ENCODE results near the gene SPRED3. TPM values are rescaled to one million over a fixed set of nuclear protein-coding genes. Genes with fewer than 3 reads are reported as not detected.

The SPRED3 gene
- total and polyA plus RNA-seq, 4 donors, result under 0.01 to 0.09 TPM; not detected in 2

DNA sequence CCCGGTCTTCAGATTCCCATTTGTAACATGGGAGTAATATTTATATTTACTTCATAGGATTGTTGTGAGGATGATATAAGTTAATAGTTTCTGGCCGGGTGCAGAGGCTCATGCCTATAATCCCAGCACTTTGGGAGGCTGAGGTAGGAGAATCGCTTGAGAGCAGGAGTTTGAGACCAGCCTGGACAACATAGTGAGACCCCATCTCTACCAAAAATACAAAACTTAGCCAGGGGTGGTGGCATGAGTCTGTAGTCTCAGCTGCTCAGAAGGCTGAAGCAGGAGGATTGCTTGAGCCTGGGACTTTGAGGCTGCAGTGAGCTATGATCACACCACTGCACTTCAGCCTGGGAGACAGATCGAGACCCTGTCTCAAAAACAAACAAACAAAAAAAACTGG is 41.7 kb upstream of the SPRED3 start:
- Histone ChIP-seq H3K4me1 (ENCODE audit: control insufficient read depth in 4 of 4, insufficient read depth in 4 of 4, low read length in 3 of 4) (no peaks in the 10 kb centered on the region), H3K4me3 (ENCODE audit: low read depth in 1 of 3, low read length in 3 of 3) (no peak overlapping the region), H3K9me3 (ENCODE audit: control insufficient read depth in 4 of 4, low read length in 3 of 4) (no peaks in the 10 kb centered on the region), H3K27me3 (ENCODE audit: control insufficient read depth in 4 of 4, insufficient read depth in 4 of 4, low read length in 3 of 4) (peaks cover 0 to under 1% (median 0%) of the 10 kb centered on the region in 4 donors), H3K36me3 (ENCODE audit: control insufficient read depth in 4 of 4, insufficient read depth in 3 of 4, low read depth in 1 of 4, low read length in 3 of 4) (no peaks in the 10 kb centered on the region), H3K9ac (ENCODE audit: low read depth in 1 of 2, low read length in 2 of 2) (no peak overlapping the region), H3K27ac (ENCODE audit: low read depth in 1 of 2, low read length in 2 of 2) (no peak overlapping the region)
- TF ChIP-seq TAF1 (conservative IDR thresholded peaks at IDR 0.05), result no peak
- TF ChIP-seq EGR1 (IDR thresholded peaks at IDR 0.05; ENCODE audit: low read depth in 2 of 2), result no peak
- TF ChIP-seq, protein P1, sequence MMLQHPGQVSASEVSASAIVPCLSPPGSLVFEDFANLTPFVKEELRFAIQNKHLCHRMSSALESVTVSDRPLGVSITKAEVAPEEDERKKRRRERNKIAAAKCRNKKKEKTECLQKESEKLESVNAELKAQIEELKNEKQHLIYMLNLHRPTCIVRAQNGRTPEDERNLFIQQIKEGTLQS (IDR thresholded peaks at IDR 0.05), result no peak
- no peak for TF ChIP-seq HNF4A (conservative IDR thresholded peaks at IDR 0.05)
- TF ChIP-seq RAD21 (IDR thresholded peaks at IDR 0.05), result no peak
- no peak for TF ChIP-seq JUND (IDR thresholded peaks at IDR 0.05)
- no peak for TF ChIP-seq RXRA (IDR thresholded peaks at IDR 0.05)
- TF ChIP-seq, protein P2, sequence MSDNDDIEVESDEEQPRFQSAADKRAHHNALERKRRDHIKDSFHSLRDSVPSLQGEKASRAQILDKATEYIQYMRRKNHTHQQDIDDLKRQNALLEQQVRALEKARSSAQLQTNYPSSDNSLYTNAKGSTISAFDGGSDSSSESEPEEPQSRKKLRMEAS (IDR thresholded peaks at IDR 0.05), result no peak
- TF ChIP-seq FOXA2 (IDR thresholded peaks at IDR 0.05), result no peak
- TF ChIP-seq, protein P3, sequence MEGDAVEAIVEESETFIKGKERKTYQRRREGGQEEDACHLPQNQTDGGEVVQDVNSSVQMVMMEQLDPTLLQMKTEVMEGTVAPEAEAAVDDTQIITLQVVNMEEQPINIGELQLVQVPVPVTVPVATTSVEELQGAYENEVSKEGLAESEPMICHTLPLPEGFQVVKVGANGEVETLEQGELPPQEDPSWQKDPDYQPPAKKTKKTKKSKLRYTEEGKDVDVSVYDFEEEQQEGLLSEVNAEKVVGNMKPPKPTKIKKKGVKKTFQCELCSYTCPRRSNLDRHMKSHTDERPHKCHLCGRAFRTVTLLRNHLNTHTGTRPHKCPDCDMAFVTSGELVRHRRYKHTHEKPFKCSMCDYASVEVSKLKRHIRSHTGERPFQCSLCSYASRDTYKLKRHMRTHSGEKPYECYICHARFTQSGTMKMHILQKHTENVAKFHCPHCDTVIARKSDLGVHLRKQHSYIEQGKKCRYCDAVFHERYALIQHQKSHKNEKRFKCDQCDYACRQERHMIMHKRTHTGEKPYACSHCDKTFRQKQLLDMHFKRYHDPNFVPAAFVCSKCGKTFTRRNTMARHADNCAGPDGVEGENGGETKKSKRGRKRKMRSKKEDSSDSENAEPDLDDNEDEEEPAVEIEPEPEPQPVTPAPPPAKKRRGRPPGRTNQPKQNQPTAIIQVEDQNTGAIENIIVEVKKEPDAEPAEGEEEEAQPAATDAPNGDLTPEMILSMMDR (IDR thresholded peaks at IDR 0.05; ENCODE audit: low read depth, low read length, missing input control), result no peak
- TF ChIP-seq FOXA1 (IDR thresholded peaks at IDR 0.05), result no peak
- TF ChIP-seq YY1 (IDR thresholded peaks at IDR 0.05), result no peak
- no peak for TF ChIP-seq SP1 (IDR thresholded peaks at IDR 0.05)
- no peak for TF ChIP-seq NR2F2 (IDR thresholded peaks at IDR 0.05)
- no peak for DNase-seq (ENCODE audit: low spot score)
- WGBS, result 79% methylated on average over 4 of the region's 4 CpGs

DNA sequence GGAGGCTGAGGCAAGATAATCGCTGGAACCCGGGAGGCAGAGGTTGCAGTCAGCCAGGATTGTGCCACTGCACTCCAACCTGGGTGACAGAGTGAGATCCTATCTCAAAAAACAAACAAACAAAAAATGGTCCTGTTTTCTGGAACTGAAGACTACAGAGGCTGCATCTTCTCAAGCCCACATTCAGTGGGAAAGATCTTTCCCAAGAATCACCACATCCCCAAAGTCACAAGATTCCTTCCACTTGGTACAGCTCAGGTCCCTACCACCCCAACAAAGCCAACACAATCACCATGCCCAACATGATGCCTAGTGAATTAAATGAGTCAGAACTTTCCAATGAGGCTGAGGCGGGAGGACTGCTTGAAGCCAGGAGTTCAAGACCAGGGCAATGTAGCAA is 37.6 kb upstream of the SPRED3 start:
- TF ChIP-seq YY1 (IDR thresholded peaks at IDR 0.05) (no peak), RAD21 (IDR thresholded peaks at IDR 0.05) (no peak)
- WGBS, result 73% methylated on average over 3 of the region's 3 CpGs
- peaks cover 0 to 8% (median 0%) of the 10 kb centered on the region in 4 donors for H3K27me3 ChIP-seq (ENCODE audit: control insufficient read depth in 4 of 4, insufficient read depth in 4 of 4, low read length in 3 of 4)
- no peak overlapping the region for H3K4me3 ChIP-seq (ENCODE audit: low read depth in 1 of 3, low read length in 3 of 3)
- no peak overlapping the region for H3K9ac ChIP-seq (ENCODE audit: low read depth in 1 of 2, low read length in 2 of 2)
- DNase-seq (ENCODE audit: low spot score), result no peak
- no peaks in the 10 kb centered on the region for H3K9me3 ChIP-seq (ENCODE audit: control insufficient read depth in 4 of 4, low read length in 3 of 4)
- H3K36me3 ChIP-seq (ENCODE audit: control insufficient read depth in 4 of 4, insufficient read depth in 3 of 4, low read depth in 1 of 4, low read length in 3 of 4), result no peaks in the 10 kb centered on the region
- H3K4me1 ChIP-seq (ENCODE audit: control insufficient read depth in 4 of 4, insufficient read depth in 4 of 4, low read length in 3 of 4), result no peaks in the 10 kb centered on the region
- H3K27ac ChIP-seq (ENCODE audit: low read depth in 1 of 2, low read length in 2 of 2), result no peak overlapping the region

DNA sequence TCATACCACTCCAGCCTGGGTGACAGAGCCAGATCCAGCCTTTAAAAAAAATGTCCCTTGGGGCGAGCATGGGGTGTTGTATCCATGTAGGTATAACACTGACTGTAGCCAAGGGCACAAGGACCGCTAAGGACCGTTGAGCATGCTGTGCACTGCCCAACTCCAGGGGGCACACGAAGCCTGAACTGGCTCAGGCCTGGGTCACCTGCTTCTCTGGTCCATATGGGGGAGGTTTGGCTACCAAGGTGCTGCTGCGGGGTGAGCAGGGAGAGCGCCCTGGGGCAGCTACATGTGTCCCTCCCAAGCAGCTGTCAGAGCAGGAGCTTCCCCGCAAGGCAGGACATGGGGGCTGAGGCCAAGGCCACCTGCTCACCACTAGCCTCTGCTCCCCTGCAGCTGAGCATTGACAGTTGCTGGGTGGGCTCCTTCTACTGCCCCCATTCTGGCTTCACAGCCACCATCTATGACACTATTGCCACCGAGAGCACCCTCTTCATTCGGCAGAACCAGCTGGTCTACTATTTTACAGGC is 36.6 kb upstream of the SPRED3 start:
- Histone ChIP-seq H3K9me3 (ENCODE audit: control insufficient read depth in 4 of 4, low read length in 3 of 4) (no peaks in the 10 kb centered on the region), H3K4me1 (ENCODE audit: control insufficient read depth in 4 of 4, insufficient read depth in 4 of 4, low read length in 3 of 4) (no peaks in the 10 kb centered on the region), H3K27ac (ENCODE audit: low read depth in 1 of 2, low read length in 2 of 2) (no peak overlapping the region), H3K4me3 (ENCODE audit: low read depth in 1 of 3, low read length in 3 of 3) (no peak overlapping the region), H3K27me3 (ENCODE audit: control insufficient read depth in 4 of 4, insufficient read depth in 4 of 4, low read length in 3 of 4) (peaks cover 0 to 8% (median 0%) of the 10 kb centered on the region in 4 donors), H3K36me3 (ENCODE audit: control insufficient read depth in 4 of 4, insufficient read depth in 3 of 4, low read depth in 1 of 4, low read length in 3 of 4) (no peaks in the 10 kb centered on the region), H3K9ac (ENCODE audit: low read depth in 1 of 2, low read length in 2 of 2) (no peak overlapping the region)
- 74% methylated on average over 9 of the region's 9 CpGs for WGBS
- DNase-seq (ENCODE audit: low spot score), result no peak
- TF ChIP-seq JUND (IDR thresholded peaks at IDR 0.05), result no peak
- no peak for TF ChIP-seq SP1 (IDR thresholded peaks at IDR 0.05)
- TF ChIP-seq HNF4G (IDR thresholded peaks at IDR 0.05), result no peak
- no peak for TF ChIP-seq HNF4A (conservative IDR thresholded peaks at IDR 0.05)
- no peak for TF ChIP-seq GABPA (IDR thresholded peaks at IDR 0.05 in 1 of 2, conservative IDR thresholded peaks at IDR 0.05 in 1 of 2)
- TF ChIP-seq, protein P3 (IDR thresholded peaks at IDR 0.05; ENCODE audit: low read depth, low read length, missing input control), result no peak
- no peak for TF ChIP-seq TAF1 (conservative IDR thresholded peaks at IDR 0.05)
- TF ChIP-seq YY1 (IDR thresholded peaks at IDR 0.05), result no peak
- no peak for TF ChIP-seq NR2F2 (IDR thresholded peaks at IDR 0.05)
- no peak for TF ChIP-seq EGR1 (IDR thresholded peaks at IDR 0.05; ENCODE audit: low read depth in 2 of 2)
- TF ChIP-seq, protein P2 (IDR thresholded peaks at IDR 0.05), result no peak
- TF ChIP-seq, protein P4, sequence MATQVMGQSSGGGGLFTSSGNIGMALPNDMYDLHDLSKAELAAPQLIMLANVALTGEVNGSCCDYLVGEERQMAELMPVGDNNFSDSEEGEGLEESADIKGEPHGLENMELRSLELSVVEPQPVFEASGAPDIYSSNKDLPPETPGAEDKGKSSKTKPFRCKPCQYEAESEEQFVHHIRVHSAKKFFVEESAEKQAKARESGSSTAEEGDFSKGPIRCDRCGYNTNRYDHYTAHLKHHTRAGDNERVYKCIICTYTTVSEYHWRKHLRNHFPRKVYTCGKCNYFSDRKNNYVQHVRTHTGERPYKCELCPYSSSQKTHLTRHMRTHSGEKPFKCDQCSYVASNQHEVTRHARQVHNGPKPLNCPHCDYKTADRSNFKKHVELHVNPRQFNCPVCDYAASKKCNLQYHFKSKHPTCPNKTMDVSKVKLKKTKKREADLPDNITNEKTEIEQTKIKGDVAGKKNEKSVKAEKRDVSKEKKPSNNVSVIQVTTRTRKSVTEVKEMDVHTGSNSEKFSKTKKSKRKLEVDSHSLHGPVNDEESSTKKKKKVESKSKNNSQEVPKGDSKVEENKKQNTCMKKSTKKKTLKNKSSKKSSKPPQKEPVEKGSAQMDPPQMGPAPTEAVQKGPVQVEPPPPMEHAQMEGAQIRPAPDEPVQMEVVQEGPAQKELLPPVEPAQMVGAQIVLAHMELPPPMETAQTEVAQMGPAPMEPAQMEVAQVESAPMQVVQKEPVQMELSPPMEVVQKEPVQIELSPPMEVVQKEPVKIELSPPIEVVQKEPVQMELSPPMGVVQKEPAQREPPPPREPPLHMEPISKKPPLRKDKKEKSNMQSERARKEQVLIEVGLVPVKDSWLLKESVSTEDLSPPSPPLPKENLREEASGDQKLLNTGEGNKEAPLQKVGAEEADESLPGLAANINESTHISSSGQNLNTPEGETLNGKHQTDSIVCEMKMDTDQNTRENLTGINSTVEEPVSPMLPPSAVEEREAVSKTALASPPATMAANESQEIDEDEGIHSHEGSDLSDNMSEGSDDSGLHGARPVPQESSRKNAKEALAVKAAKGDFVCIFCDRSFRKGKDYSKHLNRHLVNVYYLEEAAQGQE (IDR thresholded peaks at IDR 0.05), result no peak
- TF ChIP-seq RXRA (IDR thresholded peaks at IDR 0.05), result no peak
- TF ChIP-seq, protein P1 (IDR thresholded peaks at IDR 0.05), result no peak
- no peak for TF ChIP-seq FOXA2 (IDR thresholded peaks at IDR 0.05)

All from liver (tissue), 9 donors.